EL (cell line): ENCODE data around the gene PCDH18.
"Not testable (repeated sequence)": the region's sequence is repeated elsewhere in the genome, so short reads cannot be mapped to it uniquely, and the experiment has no call there.

Experiments used
- DNase-seq: peaks from one replicate; pipeline ENCODE4 v3.0.0-alpha.2; 2016

Gene PCDH18

GRCh38 chr4:137531986-137532868, at the start of gene PCDH18:
Gene PCDH18, minus strand, starts transcription at chr4:137532494. Its CDS starts 406 bp downstream, at chr4:137532088.
- peak; percentile 94 for DNase-seq

GRCh38 chr4:137576446-137576845, 44.2 kb upstream of the PCDH18 start:
- DNase-seq: no peak

GRCh38 chr4:137572647-137573046, 40.4 kb upstream of the PCDH18 start:
- no peak for DNase-seq

GRCh38 chr4:137572163-137572562, 39.9 kb upstream of the PCDH18 start:
- DNase-seq: no peak

GRCh38 chr4:137559801-137560200, 27.5 kb upstream of the PCDH18 start:
- no peak for DNase-seq

- DNase-seq: peak; percentile 40
These were observed 26.7 kb upstream of the PCDH18 start for GRCh38 chr4:137558951-137559350.

GRCh38 chr4:137545461-137545861, 13.2 kb upstream of the PCDH18 start:
- DNase-seq: peak; percentile 41

- no peak for DNase-seq
These were observed 11.4 kb upstream of the PCDH18 start for GRCh38 chr4:137543648-137544047.

GRCh38 chr4:137543198-137543597, 10.9 kb upstream of the PCDH18 start:
- DNase-seq: no peak

GRCh38 chr4:137541876-137542646, 9.8 kb upstream of the PCDH18 start:
- DNase-seq: no peak

- DNase-seq: no peak
These were observed 8.9 kb upstream of the PCDH18 start for GRCh38 chr4:137541181-137541580.

GRCh38 chr4:137540356-137540755, 8.1 kb upstream of the PCDH18 start:
- DNase-seq: no peak

GRCh38 chr4:137538526-137538925, 6.2 kb upstream of the PCDH18 start:
- DNase-seq: no peak

- not testable (repeated sequence) for DNase-seq
These were observed 5.5 kb upstream of the PCDH18 start for GRCh38 chr4:137537807-137538206.

- peak; percentile 44 for DNase-seq
These were observed 4.7 kb upstream of the PCDH18 start for GRCh38 chr4:137536789-137537561.

GRCh38 chr4:137535718-137536117, 3.4 kb upstream of the PCDH18 start:
- DNase-seq: no peak

- DNase-seq: no peak
These were observed 2.2 kb upstream of the PCDH18 start for GRCh38 chr4:137534516-137534915.

GRCh38 chr4:137533855-137534254, 1.6 kb upstream of the PCDH18 start:
- DNase-seq: no peak

- DNase-seq: peak; percentile 28
These were observed 559 bp upstream of the PCDH18 start for GRCh38 chr4:137532869-137533236.

- peak; percentile 64 for DNase-seq
These were observed 917 bp downstream of the PCDH18 start for GRCh38 chr4:137531168-137531985.

GRCh38 chr4:137530176-137530575, 2.1 kb downstream of the PCDH18 start:
- peak; percentile 83 for DNase-seq

- no peak for DNase-seq
These were observed 2.9 kb downstream of the PCDH18 start for GRCh38 chr4:137529432-137529831.
